Heart left ventricle (tissue), 13 donors: ENCODE results near the gene DNAJC18.

Experiments used
- CTCF ChIP-seq, 12 donors: fragments of 200-600 bp; sonication (generic) in 4 of 12; IDR thresholded peaks; one replicate each; pipeline versions ENCODE4 v1.5.0 to v1.8.0; 2018 to 2022; ENCODE audit warnings: antibody characterized with exemption in 12 of 12, mild to moderate bottlenecking in 5 of 12
- POLR2A ChIP-seq, 2 donors: fragments of 450-650 bp; IDR thresholded peaks; one replicate each; pipeline ENCODE4 v1.6.1; 2017; ENCODE audit warnings: antibody characterized with exemption in 2 of 2, mild to moderate bottlenecking in 2 of 2, moderate library complexity in 2 of 2
- donor health status: ischemic (EF 13 %, LVEDD 7.1; RV severe dilation, severe dysfunction).
- donor health status: DM: no; HTN: yes; CAD: no.
- donor health status: DM: no; HTN: no; CAD: no.
- donor health status: ischemic (EF 25% LVEDD 6.9; RV normal size, moderate dysfunction).
- donor health status: ischemic (EF 25% LVEDD 5.7; RV mildly dilated, moderate dysfunction).
- donor health status: ischemic (EF 35%, LVEDD 5.7; RV mildly dilated, moderate dysfunction).
- donor health status: nonischemic (EF 11% LVEDD 7.7; RV severe dilation, severe dysfunction).
- donor health status: DM: yes; HTN: yes; CAD: no.
- donor health status: PGD.
- donor health status: ischemic (EF 29% LVEDD 5.4; RV normal size, mild dysfunction).
- donor health status: nonischemic (EF 23%, LVEDD 6.1; RV moderate dilation, normal function).

GRCh38 chr5:139410993-139411828, 28.1 kb downstream of the DNAJC18 start:
- TF ChIP-seq CTCF (IDR thresholded peaks at IDR 0.05), result no peak
- no peak for TF ChIP-seq POLR2A (IDR thresholded peaks at IDR 0.05)
